BJ (cell line): ENCODE results near the gene KLHL29. TPM values are rescaled to one million over a fixed set of nuclear protein-coding genes. Genes with fewer than 3 reads are reported as not detected.

ENCODE experiments used
- CTCF ChIA-PET: fragments of 350-600 bp; formaldehyde crosslinking; extraction: SDS; loops from one replicate; lab custom pipeline; 2021; ENCODE audit warnings: antibody characterized with exemption, inconsistent platforms; lab: Yijun Ruan, JAX
- POLR2A ChIA-PET: fragments of 300-600 bp; sonication (Branson Sonifier 250); formaldehyde crosslinking; extraction: SDS; loops from one replicate; lab custom pipeline; 2021; ENCODE audit warnings: antibody characterized with exemption; lab: Charles Lee
- DNase-seq: peaks from one replicate; pipeline ENCODE4 v3.0.0-alpha.2; 2011; ENCODE audit warnings: low read depth
- H3K27me3 ChIP-seq: 2 replicates; pipeline ENCODE4 v1.6.0; 2011; ENCODE audit warnings: low read length; ENCODE audit not compliant: control insufficient read depth, insufficient read depth
- H3K36me3 ChIP-seq: 2 replicates; pipeline ENCODE4 v1.5.1; 2011; ENCODE audit warnings: low read length; ENCODE audit not compliant: control insufficient read depth, insufficient read depth
- H3K4me3 ChIP-seq: 2 replicates; pipeline ENCODE4 v1.5.1; 2011; ENCODE audit warnings: low read depth, mild to moderate bottlenecking, control low read depth, low read length
- CTCF ChIP-seq: IDR thresholded peaks from 2 replicates; pipeline ENCODE4 v1.5.1; 2011; ENCODE audit warnings: low read depth, mild to moderate bottlenecking, control low read depth, inconsistent platforms, low read length, moderate library complexity; ENCODE audit not compliant: insufficient read depth
- polyA plus RNA-seq: library from polyadenylated mRNA; depleted of rRNA; stranded (reverse); fragments of >200 nt; gene quantifications from 2 replicates; pipeline ENCODE4 v1.2.3, GENCODE V29; 2011

The KLHL29 gene
- polyA plus RNA-seq, 1 experiment, result 10.0 TPM

DNA sequence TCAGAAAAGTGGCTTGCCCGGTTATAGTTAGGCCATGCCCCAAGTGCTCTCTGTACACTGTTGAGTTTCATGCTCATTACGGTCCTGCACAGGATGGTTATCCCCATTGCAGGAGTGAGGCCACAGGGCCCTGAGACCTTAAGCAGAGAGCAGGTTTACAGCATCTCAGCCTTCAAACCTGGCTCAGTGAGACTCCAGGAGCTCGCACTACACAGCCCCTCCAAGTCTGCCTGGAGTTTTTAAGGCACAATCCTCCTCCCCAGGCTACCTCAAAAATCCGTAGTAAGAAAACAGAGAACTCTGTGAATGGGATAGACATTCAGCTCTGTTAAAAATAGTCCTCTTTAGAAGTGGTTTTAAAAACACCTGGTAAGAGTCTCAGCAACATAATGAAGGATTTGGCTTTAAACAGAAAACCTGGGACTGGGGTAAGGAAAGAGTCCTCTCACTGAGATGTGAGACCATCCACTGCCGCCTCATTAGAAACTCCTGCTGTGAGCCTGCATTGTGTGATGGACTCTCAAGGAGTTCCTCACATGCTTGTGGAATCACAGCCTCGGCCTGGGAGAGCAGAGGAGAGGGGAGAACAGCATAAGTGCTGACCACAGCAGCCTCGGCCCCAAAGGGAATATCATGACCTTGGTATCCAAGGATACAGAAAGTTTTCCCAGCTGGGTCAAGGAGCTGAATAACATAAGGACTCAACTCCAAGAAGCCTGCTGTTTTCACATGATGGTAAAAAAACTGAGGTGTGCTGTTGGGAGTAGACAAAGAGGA, 327.2 kb downstream of the KLHL29 start:
- H3K4me3 ChIP-seq, result no peak overlapping the region
- no peaks in the 10 kb centered on the region for H3K27me3 ChIP-seq
- no peaks in the 10 kb centered on the region for H3K36me3 ChIP-seq
- no peak for TF ChIP-seq CTCF
- POLR2A ChIA-PET, result no interaction called here
- CTCF ChIA-PET, result no interaction called here
- peak; percentile 4 for DNase-seq

GRCh38 chr2:23712756-23713151, 327.8 kb downstream of the KLHL29 start:
- ChIA-PET CTCF (no interaction called here), POLR2A (no interaction called here)
- no peaks in the 10 kb centered on the region for H3K36me3 ChIP-seq
- TF ChIP-seq CTCF, result no peak
- no peak for DNase-seq
- no peaks in the 10 kb centered on the region for H3K27me3 ChIP-seq
- no peak overlapping the region for H3K4me3 ChIP-seq

DNA sequence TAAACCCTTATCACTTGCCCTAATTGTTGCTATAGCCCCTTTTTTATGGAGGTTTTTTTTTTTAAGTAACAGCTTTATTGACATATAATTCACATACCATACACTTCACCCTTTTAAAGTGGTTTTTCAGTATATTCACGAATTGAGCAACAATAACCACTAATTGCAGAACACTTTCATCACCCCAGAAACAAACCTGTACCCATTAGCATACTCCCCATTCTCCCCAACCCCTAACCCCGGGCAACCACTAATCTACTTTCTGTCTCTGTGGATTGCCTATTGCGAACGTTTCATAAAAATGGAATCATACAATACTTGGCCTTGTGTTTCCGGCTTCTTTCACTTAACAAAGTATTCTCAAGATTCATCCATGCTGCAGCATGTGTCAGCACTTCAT, 328.4 kb downstream of the KLHL29 start:
- POLR2A ChIA-PET, result no interaction called here
- TF ChIP-seq CTCF, result no peak
- CTCF ChIA-PET, result no interaction called here

DNA sequence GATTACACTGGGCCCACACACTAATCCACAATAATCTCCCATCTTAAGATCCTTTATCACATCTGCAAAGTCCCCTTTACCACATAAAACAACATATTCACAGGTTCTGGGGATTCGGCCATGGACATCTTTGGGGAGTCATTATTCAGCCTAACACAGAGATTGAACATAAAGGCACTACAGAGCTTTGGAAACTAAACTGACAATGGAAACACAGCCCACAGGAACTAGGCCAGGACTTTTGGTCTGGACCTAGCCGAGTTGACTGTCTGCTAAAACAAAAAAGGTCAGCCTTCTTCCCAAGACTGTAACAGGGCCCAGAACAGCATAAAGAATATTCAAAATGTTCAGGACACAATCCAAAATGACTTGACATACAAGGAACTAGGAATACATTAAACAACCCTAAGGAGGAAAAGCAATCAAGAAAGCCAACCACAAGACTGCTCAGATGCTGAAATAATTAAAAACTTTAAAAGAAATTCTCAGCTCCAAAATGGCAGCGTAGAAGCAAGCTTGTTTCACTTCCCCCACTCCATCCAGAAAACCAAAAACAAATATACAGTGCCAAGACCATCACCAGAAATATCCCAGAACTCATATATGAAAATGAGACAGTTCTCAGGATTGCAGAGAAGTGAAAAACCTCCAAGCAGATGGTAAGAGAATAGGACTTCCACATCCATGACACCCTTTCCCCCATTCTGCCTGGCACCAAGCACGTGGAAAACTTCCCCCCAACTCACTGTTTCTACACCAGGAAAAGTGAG, 334.1 kb downstream of the KLHL29 start:
- no peak for TF ChIP-seq CTCF
- Histone ChIP-seq H3K4me3 (no peak overlapping the region), H3K27me3 (no peaks in the 10 kb centered on the region), H3K36me3 (no peaks in the 10 kb centered on the region)
- ChIA-PET CTCF (interaction anchor here (1.1 kb wide), 1 partner anchor 22 kb away, joined by 3 read pairs; no protein-coding TSS in a partner anchor), POLR2A (no interaction called here)
- no peak for DNase-seq

More for the DNA sequence above, 328.4 kb downstream of the KLHL29 start:
- no peaks in the 10 kb centered on the region for H3K27me3 ChIP-seq
- H3K36me3 ChIP-seq, result no peaks in the 10 kb centered on the region
- H3K4me3 ChIP-seq, result no peak overlapping the region
- no peak for DNase-seq

DNA sequence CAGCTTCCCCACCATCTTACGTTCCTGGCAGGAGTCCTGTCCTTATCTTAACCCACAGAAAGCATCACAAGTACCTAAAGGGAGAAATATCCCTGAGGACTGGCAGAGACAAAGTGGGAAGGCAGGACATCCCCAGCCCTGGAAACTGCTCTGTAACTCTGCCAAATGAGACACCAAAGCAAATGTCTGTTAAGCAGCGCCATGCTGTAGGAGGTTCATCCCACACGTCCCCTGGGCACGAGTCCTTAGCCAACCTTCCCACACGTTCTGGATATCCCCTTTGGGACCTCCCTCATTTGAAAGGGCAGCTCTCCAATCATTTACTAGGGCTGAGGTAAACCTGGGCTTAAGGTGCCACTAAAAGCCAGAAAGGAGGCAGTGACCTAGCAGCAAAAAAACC, 334.7 kb downstream of the KLHL29 start:
- Histone ChIP-seq H3K36me3 (no peaks in the 10 kb centered on the region), H3K27me3 (no peaks in the 10 kb centered on the region), H3K4me3 (no peak overlapping the region)
- CTCF ChIA-PET, result interaction anchor here (1.1 kb wide), 1 partner anchor 23 kb away, joined by 3 read pairs; no protein-coding TSS in a partner anchor
- no peak for DNase-seq
- POLR2A ChIA-PET, result no interaction called here
- no peak for TF ChIP-seq CTCF
